Stimulated activated CD4-positive, alpha-beta T cell treated with anti-CD3 and anti-CD28 coated beads, Interleukin-4, amount 100 ng/mL, for 4 hours (primary cell): ENCODE data around the gene ADAM22.

ENCODE experiments used
- DNase-seq, 2 experiments: peaks; one replicate each; pipeline ENCODE4 v3.0.0-alpha.2; 2020

The ADAM22 gene

DNA sequence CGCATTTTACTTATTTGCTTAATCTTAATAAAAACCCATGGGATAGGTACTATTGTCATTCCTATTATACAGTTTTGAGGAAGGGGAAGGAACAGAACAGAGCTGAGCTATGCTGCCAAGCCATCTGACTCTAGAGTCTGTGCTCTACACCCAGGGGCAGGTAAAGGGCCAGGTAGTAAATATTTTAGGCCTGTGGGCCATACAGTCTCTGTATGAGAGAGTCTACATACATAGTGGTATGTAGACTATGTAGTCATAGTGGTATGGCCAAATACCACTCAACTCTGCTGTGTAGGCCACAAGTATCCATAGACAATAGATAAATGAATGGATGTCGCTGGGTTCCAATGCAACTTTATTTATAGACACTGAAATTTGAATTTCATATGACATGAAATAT lies 289.2 kb downstream of the ADAM22 start:
- DNase-seq = no peak

GRCh38 chr7:88224601-88225275 lies 290.7 kb downstream of the ADAM22 start:
- no peak for DNase-seq

- DNase-seq = no peak
Measured at GRCh38 chr7:88226201-88226600, 292.1 kb downstream of the ADAM22 start.

- no peak for DNase-seq
Measured at GRCh38 chr7:88226886-88227516, 292.9 kb downstream of the ADAM22 start.

DNA sequence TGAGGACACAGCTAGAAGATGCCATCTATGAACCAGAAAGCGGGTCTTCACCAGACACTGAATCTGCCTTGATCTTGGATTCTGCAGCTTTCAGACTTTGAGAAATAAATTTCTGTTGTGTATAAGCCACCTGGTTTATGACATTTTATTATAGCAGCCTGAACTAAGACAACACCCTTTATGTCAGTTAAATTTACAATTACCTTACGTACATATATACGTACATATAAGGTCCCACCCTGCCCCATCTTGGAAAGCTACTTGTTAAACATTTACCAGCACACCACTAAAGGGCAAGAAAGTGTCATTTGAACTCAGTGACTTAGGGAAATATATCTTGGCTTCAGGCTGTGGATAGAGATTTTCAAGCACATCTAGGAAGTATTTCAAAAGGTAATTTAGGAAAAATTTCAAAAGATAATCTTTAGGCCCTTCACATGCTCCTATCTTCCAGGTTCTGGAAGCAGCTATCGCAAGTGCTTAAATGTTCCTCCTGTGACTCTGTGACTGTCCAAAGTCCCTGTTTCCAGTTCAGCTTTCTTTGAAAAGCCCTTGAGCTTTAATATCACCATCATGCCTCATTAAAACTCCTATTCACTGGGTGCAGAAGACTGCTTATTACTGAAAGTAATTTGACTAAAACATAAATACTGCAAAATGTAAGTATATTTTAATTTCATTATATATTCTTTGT lies 295.4 kb downstream of the ADAM22 start:
- no peak for DNase-seq

GRCh38 chr7:88230646-88231045 lies 296.6 kb downstream of the ADAM22 start:
- no peak for DNase-seq

- DNase-seq = no peak
Measured at GRCh38 chr7:88233828-88234227, 299.8 kb downstream of the ADAM22 start.

- DNase-seq = no peak
Measured at GRCh38 chr7:88239852-88240251, 305.8 kb downstream of the ADAM22 start.

GRCh38 chr7:88243345-88243909 lies 309.4 kb downstream of the ADAM22 start:
- DNase-seq = no peak

GRCh38 chr7:88244258-88244657 lies 310.2 kb downstream of the ADAM22 start:
- no peak for DNase-seq
